NB4 (cell line): ENCODE data around the gene CAPZA3.
"Not testable (repeated sequence)": the region's sequence is repeated elsewhere in the genome, so short reads cannot be mapped to it uniquely, and the experiment has no call there.

Experiments used
- CTCF ChIP-seq: IDR thresholded peaks from one replicate; pipeline ENCODE4 v1.5.1; 2012; ENCODE audit warnings: low read depth, low read length
- MAX ChIP-seq: IDR thresholded peaks from 2 replicates; pipeline ENCODE4 v1.6.1; 2011; ENCODE audit warnings: low read depth, low read length
- MYC ChIP-seq: IDR thresholded peaks from 2 replicates; pipeline ENCODE4 v1.6.1; 2011; ENCODE audit warnings: low read depth, low read length
- POLR2A ChIP-seq: IDR thresholded peaks from 2 replicates; pipeline ENCODE4 v1.6.1; 2011; ENCODE audit warnings: mild to moderate bottlenecking; ENCODE audit not compliant: insufficient read length; ENCODE audit errors: extremely low read depth

- TF ChIP-seq CTCF, POLR2A, MAX, MYC: not testable (repeated sequence)
Measured at GRCh38 chr12:18766479-18766878, 28.6 kb downstream of the CAPZA3 start.
